ENCODE measurements around the gene BUB1.
"Not testable (repeated sequence)": the region's sequence is repeated elsewhere in the genome, so short reads cannot be mapped to it uniquely, and the experiment has no call there.

- TF ChIP-seq POLR2AphosphoS5 (IDR thresholded peaks at IDR 0.05; ENCODE audit: borderline replicate concordance, low read depth, low read length); EZH2 (IDR thresholded peaks at IDR 0.05); FOXP2 (optimal IDR thresholded peaks at IDR 0.05; ENCODE audit: control extremely low read depth, extremely low read length, insufficient read depth): not testable (repeated sequence)
These were observed 89.3 kb downstream of the BUB1 start for GRCh38 chr2:110588520-110588919.
